HS-5 (cell line): ENCODE data around the gene GULP1.
"Not testable (repeated sequence)": the region's sequence is repeated elsewhere in the genome, so short reads cannot be mapped to it uniquely, and the experiment has no call there.

ENCODE experiments used
- DNase-seq: peaks from one replicate; pipeline ENCODE4 v3.0.0-alpha.2; 2012; ENCODE audit warnings: low read depth

GULP1 gene

DNA sequence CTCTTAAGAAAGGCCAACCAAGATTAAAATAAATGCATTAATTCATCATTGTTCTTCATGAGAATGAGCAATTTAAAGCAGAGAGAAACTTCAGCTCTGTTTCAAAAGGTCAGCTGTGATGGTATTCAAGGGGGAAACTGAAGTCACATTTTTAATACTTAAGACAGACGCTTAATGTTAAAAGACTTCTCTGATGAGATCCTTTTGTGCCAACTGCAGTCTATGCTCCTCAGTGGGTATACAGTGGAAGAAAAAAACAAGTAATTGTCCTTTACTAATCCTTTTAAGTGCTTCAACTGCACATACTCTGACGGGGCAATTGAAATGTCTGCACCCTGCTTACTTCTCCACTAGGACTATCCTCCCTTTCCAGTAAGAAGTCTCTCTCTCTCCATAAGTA is 309.7 kb downstream of the GULP1 start:
- DNase-seq = no peak

DNA sequence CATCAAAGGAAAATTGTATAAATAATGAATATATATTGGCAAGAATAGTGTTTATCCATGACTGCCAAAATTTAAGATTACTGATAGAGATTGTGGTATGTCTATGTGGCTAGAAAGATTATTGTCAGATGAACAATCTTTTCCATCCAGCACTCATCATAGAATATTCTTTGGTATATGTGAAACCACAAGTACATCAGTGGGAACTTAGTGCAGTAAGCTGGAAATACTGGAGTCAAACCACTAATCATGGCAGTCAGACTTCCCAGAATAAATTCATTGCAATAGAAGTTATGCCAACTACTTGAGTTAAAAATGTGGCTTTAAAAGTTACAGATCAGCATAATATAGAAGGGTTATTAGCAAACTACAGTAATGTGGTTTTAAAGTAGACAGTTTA is 310.3 kb downstream of the GULP1 start:
- no peak for DNase-seq

DNA sequence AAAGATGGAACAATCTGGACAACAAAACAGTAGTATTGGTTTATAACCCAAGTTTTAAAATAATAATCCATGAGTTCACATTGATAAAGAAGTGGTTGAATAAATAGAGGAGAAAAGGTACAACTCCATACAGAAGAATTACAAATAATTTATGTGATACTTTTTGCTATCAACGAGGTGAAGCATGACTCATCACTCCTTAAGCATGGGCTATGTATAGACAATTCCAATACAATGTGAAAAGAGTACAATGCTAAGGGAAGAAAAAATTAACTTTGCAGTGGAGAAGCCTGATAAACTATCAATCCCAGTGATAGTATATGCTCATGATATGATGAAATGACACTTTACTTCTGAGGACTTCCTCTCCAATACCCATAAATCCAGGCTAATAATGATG is 312.9 kb downstream of the GULP1 start:
- DNase-seq = no peak

DNA sequence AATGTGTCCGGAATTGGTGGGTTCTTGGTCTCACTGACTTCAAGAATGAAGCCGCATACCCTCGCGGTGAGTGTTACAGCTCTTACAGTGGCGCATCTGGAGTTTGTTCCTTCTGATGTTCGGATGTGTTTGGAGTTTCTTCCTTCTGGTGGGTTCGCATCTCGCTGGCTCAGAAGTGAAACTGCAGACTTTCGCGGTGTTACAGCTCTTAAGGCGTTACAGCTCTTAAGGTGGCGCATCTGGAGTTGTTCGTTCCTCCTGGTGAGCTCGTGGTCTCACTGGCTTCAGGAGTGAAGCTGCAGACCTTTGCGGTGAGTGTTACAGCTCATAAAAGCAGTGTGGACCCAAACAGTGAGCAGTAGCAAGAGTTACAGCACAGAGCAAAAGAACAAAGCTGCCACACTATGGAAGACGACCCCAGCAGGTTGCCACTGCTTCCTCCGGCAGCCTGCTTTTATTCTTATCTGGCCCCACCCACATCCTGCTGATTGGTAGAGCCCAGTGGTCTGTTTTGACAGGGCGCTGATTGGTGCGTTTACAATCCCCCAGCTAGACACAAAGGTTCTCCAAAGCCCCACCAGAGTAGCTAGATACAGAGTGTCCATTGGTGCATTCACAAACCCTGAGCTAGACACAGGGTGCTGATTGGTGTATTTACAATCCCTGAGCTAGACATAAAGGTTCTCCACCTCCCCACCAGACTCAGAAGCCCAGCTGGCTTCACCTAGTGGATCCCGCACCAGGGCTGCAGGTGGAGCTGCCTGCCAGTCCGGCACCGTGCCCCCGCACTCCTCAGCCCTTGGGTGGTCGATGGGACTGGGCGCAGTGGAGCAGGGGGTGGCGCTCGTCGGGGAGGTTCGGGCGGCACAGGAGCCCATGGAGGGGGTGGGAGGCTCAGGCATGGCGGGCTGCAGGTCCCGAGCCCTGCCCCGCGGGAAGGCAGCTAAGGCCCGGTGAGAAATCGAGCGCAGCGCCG is 314.2 kb downstream of the GULP1 start:
- not testable (repeated sequence) for DNase-seq

DNA sequence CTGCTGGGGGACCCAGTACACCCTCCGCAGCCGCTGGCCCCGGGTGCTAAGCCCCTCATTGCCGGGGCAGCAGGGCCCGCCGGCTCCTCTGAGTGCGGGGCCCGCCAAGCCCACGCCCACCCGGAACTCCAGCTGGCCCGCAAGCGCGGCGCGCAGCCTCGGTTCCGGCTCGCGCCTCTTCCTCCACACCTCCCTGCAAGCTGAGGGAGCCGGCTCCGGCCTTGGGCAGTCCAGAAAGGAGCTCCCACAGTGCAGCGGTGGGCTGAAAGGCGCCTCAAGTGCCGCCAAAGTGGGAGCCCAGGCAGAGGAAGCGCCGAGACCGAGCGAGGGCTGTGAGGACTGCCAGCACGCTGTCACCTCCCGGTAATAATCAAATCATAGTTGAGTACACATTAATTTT is 314.9 kb downstream of the GULP1 start:
- DNase-seq = not testable (repeated sequence)

DNA sequence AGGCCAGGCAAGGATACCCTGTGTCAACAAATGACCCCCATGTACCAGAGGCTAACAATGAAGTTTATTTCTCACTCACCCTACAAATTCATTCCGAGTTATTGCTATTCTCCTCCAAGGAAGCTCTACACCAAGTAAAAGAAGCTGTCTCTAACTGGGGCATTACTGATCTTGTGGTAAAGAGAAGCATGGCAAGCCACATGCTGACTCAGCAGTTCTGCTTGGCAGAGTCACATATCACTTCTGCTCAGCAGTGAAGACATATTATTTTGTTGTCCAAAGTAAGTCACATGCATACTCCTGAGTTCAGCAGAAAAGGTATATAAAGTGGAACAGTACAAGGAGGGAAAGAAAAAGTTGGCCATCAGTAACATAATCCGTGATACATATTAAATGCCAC is 315.8 kb downstream of the GULP1 start:
- no peak for DNase-seq

DNA sequence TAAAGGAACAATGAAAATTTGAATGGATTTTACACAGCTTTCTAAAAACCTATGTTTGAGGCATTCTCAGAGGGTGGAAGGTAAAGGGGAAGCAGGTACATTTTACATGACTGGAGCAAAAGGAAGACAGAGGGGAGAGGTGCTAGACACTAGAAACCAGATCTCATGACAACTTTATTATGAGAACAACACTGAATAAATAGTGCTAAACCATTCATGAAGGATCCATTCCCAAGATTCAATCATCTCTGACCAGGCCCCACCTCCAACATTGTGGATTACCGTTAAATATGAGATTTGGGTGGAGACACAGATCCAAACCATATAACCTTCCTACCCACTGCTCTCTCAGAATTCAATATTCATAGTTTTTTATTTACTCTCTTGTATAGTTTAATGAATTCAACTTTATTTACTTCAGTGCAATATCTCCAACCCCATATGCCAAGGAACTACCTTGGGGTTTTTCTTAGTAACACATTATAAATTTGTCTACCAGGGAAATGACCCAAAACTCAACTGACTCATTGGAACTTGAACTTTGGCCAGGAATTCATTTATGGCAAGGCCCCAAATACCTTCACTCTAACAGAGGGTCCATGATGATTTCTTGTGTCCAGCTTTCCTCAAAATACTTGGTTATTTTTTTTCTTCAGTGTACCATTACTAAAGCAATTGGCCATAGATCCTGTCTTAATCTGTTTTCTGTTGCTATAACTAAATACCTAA is 317.8 kb downstream of the GULP1 start:
- peak; percentile 31 for DNase-seq

DNA sequence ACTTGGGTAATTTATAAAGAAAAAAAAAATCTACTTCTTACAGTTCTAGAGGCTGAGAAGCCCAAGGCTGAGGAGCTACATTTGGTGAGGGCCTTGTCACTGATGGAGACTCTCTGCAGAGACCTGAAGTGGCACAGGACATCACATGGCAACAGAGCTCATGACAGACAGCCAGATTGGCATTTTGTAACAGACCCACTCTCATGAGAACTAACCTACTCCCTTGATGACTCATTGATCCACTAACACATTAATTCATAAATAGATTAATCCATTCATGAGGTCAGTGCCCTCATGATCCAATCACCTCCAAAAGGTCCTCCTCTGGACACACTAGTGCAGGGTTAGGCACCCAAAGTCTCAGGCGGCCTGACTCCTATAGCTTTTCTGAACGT is 318.4 kb downstream of the GULP1 start:
- DNase-seq = no peak

DNA sequence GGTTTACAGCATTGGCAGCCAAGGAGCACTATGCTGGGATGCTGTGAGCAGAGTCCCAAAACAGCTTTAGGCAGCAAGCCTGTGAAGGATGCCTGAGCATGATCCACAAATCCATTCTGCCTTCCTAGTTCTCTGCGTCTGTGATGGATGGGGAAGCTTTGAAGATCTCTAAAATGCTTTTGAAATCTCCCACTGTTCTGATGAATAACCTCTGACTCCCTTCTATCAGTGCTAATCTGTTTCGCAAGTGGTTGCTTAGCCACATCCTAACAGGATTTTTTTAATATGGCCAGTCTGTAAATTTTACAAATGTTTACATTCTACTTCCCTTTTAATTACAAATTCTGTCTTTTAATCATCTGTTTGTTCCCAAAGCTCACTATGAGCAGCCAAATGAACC is 319.2 kb downstream of the GULP1 start:
- no peak for DNase-seq

DNA sequence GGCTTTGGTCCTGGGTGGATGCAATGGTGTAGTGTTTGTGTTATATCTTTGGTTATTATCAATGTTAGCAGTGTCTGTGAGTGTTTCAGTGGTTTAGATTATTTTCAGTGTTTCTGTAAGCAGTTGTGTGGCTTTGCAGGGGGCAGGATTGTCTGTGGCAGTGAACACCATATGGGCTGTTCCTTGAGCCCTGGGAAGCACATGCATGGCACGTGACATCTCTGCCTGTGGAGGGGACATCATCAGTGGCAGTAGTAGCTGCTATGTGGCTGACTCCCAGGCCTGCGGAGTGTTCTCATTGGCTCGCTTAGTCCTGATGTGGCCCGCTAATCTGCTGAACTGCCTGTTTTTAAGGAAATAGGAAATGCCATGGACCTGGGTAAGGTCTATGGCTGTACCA is 327.5 kb downstream of the GULP1 start:
- DNase-seq = no peak

DNA sequence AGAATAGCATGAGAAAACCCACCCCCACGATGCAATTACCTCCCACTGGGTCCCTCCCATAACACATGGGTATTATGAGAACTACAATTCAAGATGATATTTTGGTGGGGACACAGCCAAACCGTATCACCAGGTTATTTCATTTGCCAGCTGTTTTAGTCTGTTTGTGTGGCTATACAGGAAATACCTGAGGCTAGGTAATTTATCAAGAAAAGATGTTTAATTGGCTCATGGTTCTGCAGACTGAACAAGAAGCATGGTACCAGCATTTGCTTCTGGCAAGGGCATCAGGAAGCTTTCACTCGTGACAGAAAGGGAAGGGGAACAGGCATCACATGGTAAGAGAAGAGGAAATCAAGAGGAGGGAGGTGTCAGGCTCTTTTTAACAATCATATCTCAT is 329.2 kb downstream of the GULP1 start:
- DNase-seq = no peak

DNA sequence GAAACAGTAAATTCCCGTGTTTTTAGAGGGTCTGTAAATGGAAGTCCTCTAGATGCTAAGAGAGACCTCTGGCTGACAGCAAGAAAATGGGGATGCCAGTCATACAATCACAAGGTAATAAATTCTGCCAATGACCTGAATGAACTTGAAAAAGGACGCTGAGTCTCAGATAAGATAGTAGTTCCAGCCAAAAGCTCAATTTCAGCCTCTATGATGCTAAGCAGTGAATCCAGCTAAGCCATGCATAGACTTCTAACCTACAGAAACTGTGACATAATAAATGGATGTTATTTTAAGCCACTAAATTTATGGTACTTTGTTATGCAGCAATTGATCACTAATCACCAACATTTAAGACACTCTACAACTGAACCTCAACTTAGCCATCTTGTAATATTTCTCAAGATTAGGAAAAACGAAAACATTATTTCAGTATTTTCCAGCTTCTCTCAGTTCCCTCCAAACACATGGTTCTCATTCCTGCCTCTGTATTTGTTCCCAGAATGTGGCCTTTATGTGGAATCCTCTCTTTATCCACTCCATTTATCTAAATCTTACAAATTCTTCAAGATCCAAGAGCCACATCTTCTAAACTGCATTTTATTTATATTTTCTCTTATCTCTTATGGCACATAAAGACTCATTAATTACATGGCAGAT is 331.1 kb downstream of the GULP1 start:
- no peak for DNase-seq

DNA sequence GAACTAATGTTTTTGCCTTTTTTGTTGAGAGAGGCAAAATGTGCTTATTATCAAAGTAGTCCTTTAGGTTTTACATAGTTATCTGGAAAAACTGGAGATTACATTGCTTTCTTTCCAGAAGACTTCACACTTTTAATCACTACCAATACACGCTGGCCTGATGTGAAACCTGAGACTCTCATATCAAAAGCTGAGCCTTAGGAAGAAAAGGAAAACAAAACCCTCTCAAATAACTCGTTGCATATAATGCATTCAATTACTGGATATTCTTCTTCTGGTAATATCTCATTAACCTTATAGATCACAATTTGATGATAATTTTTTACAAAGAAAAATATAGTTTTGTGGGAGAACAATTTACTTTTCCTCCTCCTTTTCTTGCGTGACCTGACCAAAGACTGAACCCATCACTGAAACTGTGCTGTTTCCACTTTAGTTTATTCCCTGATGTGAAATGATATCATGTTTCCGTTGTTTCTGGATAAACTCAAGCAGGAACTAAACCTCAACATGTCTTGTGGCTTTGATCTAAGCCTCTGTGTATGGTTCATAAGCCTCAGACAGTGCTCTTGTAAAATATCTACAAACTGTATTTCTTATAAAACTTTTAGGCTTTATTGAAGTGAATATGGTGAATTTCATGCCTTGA is 332.4 kb downstream of the GULP1 start:
- DNase-seq = no peak

DNA sequence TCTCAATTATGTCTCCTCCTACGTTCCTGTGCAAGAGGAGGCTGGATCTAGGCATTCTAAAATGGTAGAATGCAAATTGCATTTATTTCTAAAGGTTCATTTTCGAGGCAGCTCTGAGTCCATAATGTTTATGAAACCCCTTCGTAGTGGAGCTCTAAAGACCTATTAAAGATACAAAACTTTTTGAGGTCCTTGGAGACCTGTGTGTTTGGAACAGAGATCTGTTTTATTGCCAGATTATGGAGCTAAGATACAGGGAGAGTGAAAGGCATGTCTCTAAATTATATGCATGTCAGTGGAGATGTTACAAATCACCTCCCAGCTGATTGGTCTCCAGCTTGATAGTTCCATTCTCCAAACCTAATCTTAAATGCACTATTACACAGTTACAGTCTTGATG is 335.8 kb downstream of the GULP1 start:
- no peak for DNase-seq

DNA sequence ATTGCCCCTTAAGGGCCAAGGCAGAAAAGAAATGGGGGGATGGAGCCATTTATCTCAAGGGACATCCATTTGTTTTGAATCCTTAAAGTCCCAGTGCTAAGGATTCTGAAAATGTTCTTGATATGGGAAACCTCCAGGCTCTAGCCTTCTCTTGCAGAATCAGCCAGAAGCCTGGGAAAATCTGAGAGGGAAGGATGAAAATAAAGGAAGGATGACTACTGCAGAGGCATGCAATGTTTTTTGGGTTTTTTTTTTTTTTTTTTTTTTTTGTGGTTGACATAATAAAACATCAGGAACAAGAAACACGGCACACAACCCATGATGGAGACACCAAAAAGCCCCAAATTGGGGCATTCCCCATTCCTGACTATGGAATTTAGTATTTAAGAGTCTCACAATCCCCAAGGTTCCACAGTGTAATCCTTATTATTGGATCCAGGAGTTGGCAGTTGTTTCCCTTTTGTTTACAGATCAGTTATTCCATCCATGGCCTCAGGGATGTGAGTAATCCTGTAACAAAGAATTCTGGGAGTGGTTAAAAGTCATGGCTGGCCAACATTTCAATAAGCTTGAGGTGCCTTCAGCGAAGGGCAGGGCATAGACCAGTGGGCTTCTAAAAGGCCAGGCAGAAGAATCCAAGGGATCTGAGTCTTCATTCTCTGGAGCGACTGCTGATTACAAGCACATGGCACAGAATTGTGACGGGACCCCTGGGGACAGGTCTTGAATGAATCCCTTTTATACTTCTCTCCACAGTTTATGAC is 337.5 kb downstream of the GULP1 start:
- DNase-seq = peak; percentile 46

DNA sequence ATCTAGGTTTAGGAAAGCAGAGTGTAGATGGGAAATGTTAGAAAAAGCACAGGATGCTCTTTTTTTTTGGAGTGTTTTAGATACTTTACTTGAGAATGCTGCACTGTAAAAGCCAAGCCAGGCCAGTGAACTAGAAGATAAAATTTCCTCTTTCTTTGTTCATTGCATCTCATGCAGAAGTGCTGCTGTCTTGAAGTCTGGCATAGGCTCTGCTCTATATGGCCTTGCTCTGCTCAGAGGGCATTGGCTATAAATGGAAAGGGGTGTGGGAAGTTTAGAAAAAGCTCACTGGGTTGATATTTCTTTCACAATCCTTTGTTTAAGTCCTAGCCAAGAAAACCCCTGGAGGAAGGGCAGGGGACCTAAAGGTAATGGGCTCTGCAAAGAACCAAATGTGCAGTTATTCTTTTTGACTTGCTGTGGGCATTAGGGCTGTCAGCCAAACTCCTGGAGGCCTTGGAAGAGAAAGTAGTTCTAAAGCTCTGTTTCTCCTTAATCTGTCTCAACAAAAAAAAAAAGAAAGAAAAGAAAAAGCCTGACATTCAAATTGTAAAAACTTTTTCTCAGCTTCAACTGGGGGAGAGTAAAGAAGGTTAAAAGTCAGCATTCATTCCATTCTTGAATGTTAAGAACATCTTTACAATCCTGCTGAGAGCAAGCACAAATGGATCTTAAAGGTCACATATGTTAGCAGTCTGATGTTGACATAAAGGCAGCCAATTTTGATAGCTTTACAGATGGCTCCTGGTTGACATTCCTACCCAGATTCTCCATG is 338.3 kb downstream of the GULP1 start:
- DNase-seq = no peak

DNA sequence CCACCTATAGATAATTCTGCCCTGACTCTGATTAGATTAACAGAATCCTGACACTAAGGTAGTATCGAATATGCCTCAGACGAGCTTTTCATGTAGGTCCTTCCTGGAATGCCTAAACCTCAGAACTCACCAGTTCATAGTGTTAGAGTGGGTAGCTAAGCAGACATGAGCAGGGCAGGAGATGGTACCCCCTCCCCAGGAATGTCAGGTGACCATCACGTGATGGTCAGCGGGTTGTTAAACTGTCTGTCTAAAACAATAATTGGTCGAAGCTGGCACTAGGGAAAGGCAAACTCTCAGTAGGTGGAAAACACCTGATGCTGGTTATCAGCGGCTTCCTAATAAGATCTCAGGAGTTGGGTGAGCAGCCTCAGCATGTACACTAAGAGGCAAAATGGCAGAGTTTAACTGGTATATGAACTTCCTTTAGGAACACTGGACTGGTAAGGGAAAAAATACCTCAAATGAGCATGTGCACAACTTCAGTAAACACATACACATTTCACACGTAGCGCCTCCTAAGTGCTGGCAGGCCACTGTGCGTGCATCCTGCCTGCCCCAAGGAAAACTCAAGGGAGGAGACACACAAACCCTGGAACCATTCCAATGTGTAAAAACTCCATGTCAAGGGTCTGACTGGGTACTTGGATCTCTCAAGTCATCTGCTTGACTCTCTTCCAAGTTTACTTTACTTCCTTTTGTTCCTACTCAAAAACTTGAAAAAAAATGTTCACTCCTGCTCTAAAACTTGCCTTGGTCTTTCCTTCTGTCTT is 339.5 kb downstream of the GULP1 start:
- DNase-seq = no peak

DNA sequence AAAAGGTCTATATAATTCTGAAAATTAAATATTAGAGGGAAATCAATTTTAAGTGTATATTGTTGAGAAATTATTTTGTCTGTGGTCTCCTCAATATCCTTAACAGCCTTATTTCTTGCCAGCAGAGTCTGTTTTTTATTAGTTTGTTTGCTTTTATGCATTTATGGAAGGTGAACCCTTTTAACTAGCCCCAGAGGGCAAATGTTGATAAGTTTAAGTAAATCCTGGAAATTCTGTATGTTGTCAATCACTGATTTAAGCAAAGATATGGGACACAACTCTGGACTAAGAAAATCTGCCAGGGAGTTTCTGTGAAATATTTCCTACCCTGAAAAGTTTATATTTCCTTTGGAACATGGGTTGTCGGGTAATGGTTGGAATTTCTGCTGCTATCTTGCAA is 343.0 kb downstream of the GULP1 start:
- DNase-seq = no peak
